Measurements from ENCODE around the gene MAP4K3.

Gene MAP4K3

GRCh38 chr2:39234754-39235153, 202.3 kb downstream of the MAP4K3 start:
- no peak for DNase-seq

- DNase-seq, result no peak
These were observed 204.9 kb downstream of the MAP4K3 start for GRCh38 chr2:39232141-39232540.

- DNase-seq, result no peak
These were observed 208.5 kb downstream of the MAP4K3 start for GRCh38 chr2:39228413-39229209.

DNA sequence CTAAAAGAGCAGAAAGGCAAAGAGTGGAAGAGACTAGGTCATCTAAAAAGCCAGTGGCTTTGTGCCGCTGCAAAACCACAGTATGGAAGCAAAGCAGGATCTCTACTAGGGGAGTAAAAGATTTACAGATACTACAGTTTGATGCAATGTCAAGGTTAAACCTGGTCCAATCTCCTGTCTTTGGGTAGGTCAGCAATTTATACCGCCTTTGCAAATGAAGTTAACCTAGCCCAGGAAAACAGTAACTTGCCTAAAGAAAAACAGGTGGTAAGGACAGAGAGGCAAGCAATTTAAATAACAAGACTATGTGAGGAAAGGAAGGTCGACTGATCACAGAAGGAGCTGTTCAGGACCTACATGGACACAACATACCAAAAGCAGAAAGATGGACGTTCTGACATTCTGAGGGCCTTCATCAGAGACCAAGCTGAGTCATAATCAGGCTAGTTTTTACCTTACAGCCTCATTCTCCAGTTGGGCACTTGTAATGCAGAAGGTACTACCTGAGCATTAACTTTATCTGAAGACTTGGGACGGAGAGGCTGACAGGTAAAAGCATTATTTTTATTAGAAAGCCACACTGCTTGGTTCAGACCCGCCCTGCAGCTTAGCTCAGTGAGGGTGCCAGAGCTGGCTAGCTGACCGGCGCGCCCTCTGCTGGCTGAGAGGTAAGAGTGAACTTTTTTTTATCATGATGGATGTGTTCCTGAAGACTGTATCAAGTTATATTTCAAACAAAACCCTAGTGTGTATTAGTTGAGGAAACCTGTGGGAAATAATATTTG, 209.3 kb downstream of the MAP4K3 start:
- no peak for DNase-seq

GRCh38 chr2:39225567-39225966, 211.5 kb downstream of the MAP4K3 start:
- DNase-seq, result no peak

DNA sequence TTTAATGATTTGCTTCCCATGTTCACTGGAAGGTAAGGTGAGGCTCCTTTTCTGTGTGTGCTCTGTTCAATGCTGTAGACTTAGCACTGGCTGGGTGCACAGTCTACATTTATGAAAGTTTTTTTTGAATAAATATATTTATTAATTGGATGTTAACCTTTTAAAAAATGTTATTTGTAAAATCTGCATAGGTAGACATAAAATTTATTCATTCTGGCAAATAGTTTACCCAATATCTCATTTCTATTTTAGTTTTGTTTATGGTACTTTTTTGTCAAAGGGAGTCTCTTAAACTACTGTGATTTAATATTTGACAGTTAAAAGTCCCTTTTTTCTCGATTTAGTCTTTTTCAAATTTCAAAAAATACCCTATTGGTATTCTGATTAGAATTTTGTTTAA, 213.2 kb downstream of the MAP4K3 start:
- no peak for DNase-seq

DNA sequence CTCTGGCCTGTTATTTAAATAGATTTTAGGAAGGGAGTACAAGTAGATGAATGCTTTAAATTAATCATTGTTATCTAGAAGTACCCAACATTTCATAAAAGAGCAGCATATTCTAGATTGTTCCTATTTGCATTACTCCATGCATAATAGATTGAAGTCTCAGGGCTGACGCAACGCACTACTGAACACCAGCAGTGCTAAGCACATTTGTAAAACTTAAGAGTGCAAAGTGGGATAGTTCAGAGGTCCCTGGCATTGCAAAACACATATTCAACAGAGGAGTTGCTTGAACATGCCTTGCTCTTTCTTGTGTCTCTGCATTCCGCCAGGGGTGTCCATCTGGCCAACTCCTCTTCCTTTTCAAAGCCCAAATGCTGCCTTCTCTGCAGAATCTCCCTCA, 215.6 kb downstream of the MAP4K3 start:
- DNase-seq, result no peak

DNA sequence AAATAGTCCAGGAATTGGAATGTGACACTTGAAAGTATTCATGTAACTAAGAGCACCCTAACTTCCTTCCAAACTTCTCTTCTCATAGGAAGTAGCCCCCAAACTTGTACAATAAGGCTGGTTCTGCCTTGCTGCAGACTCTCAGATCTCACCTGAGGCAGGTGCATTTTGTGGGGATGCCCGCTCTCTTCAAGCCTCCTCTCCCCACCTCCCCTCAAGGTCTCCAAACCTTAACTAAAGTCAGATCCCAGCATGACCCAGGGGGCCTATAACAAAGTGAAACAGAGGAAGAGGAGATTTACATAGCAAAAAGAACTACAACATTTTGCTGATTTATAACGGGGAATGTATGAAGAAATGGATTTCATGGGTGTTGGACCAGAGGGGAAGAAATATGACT, 216.9 kb downstream of the MAP4K3 start:
- DNase-seq, result no peak

GRCh38 chr2:39218391-39218790, 218.7 kb downstream of the MAP4K3 start:
- no peak for DNase-seq

DNA sequence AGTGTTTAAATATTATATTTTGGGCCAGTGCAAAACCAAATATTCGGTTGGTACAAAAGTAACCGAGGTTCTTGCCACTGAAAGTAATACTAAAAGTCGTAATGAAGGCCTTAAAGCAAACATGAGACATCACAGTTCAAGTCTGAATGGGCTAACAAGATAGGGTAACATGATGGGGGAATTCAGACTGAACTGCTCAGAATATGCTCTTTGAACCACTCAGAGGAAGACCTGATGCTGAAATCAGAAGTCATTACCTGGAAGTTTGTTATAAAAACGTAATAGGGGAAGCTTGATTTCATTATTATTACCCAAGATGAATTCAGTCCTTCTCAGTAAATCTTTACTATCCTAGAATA, 219.9 kb downstream of the MAP4K3 start:
- DNase-seq, result no peak

GRCh38 chr2:39216346-39217191, 220.5 kb downstream of the MAP4K3 start:
- no peak for DNase-seq

GRCh38 chr2:39215545-39215944, 221.5 kb downstream of the MAP4K3 start:
- DNase-seq, result no peak

DNA sequence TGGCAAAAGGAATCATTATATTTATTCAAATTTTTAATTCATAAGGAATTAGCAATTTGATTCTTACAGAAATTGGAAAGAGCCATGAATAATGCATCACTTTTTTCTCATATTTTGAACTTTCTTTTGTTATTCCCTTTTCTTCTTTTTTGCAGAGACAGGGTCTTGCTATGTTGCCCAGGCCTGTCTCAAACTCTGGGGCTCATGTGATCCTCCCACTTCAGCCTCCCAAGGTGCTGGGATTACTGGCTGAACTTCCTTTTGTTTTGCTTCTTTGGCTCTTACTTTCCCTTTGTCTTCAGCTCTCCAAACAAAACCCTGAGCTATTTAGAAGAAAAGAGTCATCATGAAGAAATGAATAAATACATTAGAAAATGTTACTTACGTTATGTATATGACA, 224.1 kb downstream of the MAP4K3 start:
- DNase-seq, result no peak

DNA sequence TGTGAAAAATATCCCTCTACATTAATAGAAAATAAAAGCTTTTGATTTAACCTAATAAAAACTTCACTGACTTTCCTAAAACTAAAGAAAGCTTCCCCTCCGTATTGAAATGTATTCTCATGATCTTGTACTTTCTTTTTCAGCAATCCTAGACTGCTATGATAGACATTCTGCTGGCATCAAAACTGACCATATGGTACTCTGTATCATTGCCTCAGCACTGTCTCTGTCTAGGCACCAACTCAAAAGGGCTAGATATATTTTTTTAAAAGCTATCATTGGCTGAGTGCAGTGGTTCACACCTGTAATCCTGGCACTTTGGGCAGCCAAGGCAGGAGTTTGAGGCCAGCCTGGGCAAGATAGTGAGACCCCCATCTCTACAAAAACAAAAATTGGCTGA, 226.2 kb downstream of the MAP4K3 start:
- DNase-seq, result no peak

DNA sequence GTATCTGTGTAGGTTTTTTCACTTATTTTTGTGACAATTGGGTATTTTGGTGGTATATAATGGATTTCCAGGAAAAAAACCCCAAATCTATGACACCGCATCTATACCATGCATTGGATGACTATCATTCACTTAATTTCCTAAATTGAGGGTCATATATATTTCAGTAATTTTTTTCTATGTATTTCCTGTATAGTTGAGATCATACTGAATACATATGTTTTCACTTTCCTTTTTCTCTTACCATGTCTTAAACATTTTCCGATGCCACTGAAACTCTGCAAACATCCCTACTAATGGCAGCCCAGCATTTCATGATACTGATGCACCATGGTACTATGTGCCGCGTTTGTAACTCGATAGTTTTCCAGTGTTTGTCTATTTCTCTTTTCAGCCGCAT, 233.7 kb downstream of the MAP4K3 start:
- DNase-seq, result no peak

GRCh38 chr2:39202639-39203369, 234.3 kb downstream of the MAP4K3 start:
- no peak for DNase-seq

Measured in SIG-M5 (cell line).